GM10266 (cell line): ENCODE measurements around the gene PARP12.

ENCODE experiments used
- DNase-seq: peaks from one replicate; pipeline ENCODE4 v3.0.0; 2012; ENCODE audit errors: extremely low spot score
- TF ChIP-seq, protein P1 (sequence below): IDR thresholded peaks from 2 replicates; pipeline ENCODE4 v1.5.1; 2012; ENCODE audit warnings: mild to moderate bottlenecking, low read depth; ENCODE audit not compliant: control insufficient read depth, insufficient read depth; ENCODE audit errors: missing control alignments

Gene PARP12

DNA sequence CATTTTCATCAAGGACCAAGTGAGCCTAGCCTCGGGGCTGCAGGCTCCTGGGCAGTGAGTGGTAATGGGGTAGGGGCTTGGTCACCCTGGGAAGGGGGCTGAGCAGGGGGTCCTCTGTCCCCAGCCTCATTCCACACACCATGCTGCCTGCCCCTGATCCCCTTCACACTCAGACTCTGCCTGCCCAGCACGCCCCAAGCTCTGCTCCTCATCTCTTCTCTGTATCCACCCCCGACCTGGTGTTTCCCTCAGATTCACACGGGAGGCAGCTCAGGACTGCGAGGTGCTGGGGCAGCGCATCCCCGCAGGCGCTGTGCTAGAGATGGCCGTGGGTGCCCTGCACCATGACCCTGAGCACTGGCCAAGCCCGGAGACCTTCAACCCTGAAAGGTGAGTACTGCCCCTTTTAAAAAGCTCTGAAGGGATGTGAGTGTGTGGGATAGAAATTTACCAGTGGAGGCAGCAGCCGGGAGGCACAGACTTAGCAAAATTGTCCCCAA lies 47.2 kb downstream of the PARP12 start:
- TF ChIP-seq, protein P1, sequence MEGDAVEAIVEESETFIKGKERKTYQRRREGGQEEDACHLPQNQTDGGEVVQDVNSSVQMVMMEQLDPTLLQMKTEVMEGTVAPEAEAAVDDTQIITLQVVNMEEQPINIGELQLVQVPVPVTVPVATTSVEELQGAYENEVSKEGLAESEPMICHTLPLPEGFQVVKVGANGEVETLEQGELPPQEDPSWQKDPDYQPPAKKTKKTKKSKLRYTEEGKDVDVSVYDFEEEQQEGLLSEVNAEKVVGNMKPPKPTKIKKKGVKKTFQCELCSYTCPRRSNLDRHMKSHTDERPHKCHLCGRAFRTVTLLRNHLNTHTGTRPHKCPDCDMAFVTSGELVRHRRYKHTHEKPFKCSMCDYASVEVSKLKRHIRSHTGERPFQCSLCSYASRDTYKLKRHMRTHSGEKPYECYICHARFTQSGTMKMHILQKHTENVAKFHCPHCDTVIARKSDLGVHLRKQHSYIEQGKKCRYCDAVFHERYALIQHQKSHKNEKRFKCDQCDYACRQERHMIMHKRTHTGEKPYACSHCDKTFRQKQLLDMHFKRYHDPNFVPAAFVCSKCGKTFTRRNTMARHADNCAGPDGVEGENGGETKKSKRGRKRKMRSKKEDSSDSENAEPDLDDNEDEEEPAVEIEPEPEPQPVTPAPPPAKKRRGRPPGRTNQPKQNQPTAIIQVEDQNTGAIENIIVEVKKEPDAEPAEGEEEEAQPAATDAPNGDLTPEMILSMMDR: no peak
- DNase-seq: no peak

DNA sequence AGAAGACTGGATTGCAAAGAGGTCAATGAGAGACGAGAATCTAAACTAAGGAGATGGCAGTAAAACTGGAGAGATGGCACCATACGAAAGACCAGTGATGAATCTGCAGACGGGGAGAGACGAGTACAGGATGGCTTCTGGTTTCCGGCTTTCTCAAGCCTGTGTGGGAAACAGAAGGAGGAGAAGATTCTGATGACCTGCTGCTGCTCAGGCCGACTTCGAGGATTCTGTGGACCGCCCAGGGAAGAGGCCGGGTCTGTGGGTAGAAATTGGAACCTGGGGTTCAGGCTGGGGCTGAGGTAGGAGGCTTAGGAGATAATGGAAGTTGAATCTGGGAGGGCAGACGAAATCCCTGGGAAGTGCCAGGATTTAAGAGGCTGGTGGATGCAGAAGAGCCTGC lies 48.6 kb downstream of the PARP12 start:
- TF ChIP-seq, protein P1: no peak
- DNase-seq: no peak

DNA sequence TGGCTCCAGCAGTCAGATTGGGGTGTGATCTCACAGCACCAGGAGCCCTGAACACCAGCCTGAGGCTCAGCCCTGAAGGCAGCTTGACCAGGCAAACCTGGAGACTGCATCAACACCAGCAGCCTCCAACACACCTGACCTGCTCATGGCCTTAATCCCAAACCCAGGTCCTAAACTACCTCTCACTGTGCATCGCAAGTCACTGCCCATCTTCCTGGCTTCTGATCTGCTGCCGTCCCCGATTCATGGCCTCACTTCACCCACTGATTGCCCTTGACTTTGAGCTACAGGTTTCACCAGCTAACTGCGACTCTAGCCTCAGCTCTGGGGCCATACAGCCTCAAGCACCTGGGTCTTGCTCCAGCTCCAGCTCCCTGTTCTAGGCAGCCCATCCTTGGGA lies 49.1 kb downstream of the PARP12 start:
- no peak for DNase-seq

DNA sequence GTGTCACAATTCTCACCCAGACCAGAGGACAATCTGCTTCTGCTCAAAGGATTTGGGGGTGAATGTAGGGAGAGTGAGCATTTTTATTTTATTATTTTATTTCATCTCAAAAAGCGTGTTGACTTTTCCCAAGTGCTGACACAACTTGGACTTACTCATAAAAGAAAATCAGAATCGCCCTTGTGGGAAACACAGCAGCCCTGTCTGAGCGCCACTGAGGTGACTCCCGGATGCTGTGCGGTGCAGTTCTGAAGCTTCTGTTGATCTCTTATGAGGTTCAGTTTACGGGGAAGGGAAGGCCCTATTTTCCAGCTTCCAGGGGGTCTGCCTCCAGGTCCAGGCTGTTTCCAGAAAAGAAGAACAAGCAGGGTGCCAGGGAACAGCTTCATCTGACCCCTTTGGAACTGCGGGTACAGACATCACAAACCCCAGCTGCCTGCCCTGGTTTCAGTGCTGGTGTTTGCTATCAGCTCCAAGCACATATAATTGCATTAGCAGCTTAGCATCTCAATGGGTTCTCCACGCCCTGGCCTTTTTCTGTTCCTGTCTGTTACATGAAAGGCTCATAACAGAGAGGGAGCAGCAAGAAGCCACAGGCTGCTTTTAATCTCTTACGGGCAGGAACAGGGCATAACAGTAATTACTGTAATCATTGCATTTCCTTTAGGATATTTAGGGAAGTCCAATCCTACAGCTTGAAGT lies 52.4 kb downstream of the PARP12 start:
- no peak for DNase-seq

More for the DNA sequence above, 49.1 kb downstream of the PARP12 start:
- TF ChIP-seq, protein P1: no peak

DNA sequence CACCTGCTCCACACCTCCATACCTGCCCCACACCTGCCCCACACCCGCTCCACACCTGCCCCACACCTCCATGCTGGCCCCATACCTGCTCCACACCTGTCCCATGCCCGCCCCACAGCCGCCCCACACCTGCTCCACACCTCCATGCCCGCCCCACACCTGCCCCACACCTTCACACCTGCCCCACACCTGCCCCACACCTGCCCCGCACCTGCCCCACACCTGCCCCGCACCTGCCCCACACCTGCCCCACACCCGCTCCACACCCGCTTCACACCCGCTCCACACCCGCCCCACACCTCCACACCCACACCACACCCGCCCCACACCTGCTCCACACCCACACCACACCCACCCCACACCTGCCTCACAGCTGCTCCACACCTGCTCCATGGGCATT lies 53.0 kb downstream of the PARP12 start:
- TF ChIP-seq, protein P1: no peak
- DNase-seq: no peak

More for the DNA sequence above, 52.4 kb downstream of the PARP12 start:
- TF ChIP-seq, protein P1: no peak

DNA sequence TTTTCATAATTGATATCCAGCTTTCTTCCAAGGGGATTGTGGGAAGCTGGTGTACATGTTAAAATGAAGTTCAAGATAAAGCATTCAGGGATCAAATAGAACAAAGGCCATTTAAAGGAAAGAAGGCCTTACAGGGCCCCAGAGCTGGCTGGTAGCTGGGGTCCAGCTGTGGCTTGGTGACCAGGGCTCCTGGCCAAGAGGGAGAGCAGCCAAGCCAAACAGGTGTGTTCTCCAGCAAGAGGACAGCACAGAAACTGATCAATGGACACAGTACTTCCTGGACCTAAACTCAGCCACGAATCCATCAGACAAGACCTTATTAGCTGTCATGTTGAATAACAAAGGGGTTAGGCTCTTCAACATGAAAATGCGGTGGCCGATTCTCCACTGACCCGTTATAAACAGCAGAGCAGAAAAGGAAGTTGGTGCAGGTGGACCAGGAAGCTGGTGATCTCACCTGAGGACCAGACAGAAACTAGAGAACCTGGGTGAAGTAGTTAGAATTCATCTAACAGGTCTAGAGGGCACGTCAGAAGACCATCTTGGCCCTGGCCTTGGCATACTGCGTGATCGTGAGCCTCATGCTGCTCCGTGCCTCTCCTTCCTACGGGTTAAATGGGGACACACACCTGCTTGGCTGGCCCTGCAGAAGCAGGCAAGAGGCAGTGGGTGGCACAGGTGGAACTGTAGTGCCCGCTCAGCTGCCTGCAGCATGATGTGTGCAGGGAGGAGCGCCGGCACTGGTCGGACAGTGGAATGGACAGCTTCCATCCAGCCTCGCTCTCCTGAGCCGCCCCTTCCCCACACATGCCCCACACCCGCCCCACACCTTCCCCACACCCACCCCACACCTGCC lies 53.8 kb downstream of the PARP12 start:
- TF ChIP-seq, protein P1: no peak
- no peak for DNase-seq

DNA sequence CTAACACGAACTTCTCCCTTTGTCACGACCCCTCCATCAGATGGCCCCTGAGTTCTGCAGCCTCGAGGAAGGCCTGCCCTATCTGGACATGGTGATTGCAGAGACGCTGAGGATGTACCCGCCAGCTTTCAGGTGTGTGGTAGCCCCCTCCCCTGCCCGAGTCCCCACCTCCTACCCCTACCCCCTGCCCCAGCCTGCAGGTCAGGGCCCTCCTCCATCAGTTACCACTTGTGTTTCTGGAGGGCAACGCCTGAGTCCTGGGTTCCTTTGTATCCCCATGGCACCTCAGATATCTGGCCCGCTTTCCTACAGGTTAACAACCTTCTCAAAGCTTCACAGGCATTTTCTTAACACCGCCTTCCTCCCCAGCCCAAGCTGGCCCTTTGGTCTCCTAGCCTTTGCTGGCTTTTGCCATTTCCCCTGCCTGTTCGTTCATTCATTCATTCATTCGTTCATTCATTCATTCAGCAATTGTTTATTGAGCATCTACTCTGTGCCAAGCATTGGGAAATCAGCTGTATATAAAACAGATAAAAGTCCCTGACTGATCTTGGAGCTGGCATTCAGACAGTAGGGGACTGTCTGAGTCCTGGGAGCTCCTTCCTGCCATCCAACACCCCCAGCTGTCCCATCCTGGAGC lies 55.6 kb downstream of the PARP12 start:
- no peak for DNase-seq
- TF ChIP-seq, protein P1: no peak
